ENCODE measurements around the gene GPA33. TPM values are rescaled to one million over a fixed set of nuclear protein-coding genes. Genes with fewer than 3 reads are reported as not detected.

GPA33 gene
- total RNA-seq = 1.4 TPM

DNA sequence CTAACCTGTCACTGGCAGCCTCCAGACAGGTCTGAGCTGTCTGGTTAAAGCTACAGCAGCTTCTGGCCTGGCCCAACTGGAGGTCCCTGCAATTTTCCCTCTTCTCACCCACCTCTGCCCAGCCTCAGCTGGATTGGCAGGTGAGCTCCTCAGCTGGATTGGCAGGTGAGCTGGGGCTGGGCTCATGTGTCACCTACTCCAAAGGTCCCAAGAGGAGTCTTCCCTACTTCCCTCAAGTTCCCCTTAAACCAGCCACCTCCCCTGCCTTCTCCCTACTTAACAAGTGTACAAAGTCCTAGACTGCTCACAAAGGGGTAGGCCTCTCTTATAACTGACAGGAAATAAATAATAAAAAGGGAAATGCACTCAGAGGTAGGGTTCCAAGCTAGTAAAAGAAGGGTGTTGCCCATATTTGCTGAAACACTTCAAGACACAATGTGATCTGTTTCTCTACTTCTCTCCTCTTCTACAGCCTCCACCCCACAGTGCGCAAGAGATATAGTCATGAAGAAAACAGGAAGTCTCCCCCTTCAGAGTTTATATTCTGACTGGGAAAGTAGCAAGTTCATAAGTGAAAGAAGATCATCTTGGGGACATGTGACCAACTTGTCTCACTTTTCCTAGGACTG, at the start of gene GPA33:
Gene GPA33, minus strand, starts transcription at position 64 of the 629 bp plus-strand sequence. CDS start 90 bp downstream, outside the sequence.
- DNase-seq (ENCODE audit: low spot score) = no peak

- DNase-seq (ENCODE audit: low spot score) = no peak
Observed at GRCh38 chr1:167138703-167139102, 48.5 kb upstream of the GPA33 start.

DNA sequence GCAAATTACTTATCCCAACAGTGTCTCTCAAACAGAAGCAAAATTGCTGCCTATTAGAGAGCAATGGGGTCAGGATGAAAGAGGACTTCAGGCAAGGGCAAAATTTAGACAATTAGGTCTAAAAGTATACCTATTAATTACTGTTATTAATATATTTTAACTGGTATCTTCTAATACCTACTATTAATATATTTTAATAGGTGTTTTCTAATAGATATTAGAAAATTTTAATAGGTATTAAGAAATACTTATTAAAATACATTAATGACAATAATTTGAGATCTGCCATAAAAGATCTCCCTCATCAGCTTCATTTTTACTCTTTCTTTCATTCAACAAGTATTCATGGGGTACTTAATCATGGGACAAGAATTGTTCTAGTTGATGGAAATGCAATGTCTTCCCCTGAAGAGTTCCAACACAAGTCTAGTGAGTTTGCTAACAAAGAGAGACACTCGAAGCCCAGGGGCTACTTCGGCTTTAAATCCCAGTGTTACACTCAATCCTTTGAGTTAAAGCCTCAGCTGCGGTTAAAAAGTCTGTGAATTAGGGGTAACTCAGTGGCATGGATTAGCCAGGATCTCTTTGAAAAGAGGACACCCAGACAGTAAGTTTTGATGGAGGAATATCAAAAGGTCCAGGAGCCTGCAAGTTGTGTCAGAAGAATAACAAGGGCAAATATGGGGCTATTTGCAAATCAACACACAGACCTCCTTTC, 47.8 kb upstream of the GPA33 start:
- no peak for DNase-seq (ENCODE audit: low spot score)

DNA sequence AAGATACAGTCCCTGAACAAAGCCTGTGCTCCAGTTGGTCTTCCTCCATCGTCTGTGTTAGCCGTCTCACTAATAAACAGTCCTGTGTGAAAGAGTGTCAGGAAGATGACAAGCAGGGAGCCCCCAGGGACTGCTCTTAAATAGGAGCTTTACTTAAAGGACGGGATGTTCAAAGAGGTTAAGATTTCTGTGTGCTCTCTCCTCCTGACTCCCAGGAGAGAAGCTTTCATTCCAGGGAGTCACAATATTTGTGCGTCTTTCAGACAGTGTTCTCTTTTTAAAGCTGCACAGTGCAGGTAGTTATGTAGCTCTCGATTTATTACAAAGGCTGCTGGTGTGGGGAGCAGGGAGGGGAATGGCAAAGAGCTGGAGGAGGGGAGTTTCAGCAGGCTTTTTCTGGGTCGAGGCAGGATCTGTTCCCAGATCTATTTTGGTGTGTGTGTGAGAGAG, 47.2 kb upstream of the GPA33 start:
- DNase-seq (ENCODE audit: low spot score) = no peak

GRCh38 chr1:167136806-167137205, 46.6 kb upstream of the GPA33 start:
- DNase-seq (ENCODE audit: low spot score) = no peak

GRCh38 chr1:167136191-167136614, 46.0 kb upstream of the GPA33 start:
- DNase-seq (ENCODE audit: low spot score) = no peak

DNA sequence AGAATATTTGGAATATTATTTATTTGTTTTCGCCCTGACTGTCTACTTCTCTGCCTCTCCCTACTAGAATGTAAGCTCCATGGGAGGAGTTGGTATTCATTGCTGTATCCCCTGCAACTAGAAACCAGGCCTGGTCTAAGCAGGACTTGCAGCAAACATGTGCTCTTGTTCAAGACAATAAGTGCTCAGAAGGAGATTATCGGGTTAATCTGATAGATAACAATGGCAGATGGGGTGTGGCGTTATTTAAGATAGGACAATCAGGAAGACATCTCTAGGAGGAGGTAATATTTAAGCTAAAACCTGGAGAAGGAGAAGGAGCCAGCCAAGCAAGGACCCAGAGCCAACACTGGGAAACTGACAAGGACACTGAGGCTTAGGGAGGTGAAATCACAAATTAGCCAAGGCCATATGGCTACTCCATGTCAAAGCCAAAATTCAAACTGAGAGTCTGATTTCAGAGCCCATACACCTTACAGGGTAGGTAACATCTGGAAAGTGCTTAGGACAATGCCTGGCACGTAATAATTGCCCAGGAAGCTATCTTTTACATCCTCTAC, 45.2 kb upstream of the GPA33 start:
- no peak for DNase-seq (ENCODE audit: low spot score)

DNA sequence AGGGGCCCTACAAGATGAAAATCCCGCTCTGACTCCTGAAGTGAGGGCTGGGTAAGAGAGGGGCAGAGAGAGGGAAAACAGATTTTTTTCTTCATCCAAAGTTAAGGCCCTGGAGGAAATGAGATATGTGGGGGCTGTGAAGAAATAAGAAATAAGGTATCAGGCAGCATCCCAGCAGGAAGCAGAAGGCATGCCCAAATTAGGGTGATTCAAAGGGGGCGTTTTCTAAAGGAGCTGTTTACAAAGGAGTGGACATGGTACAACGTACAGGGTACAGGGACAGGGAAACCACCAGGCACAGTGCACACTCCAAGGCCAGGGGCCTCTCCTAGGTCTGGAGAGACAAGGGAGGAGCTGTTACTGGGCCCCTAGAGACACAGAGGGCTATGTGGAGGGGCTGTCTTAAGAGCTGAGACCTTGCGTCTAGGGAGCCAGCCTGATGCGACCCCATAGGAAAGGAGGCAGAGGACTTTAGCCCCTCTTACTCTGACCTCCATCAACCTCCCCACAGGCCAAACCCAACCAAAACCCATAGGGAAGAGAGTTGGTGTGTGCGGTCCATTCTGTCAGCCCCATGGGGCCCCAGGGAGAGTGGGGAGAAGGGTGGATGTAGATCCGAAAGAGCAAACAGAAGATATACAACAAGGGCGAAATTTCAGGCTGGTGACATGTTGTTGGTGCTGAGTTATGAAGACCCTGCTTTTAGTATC, 42.3 kb upstream of the GPA33 start:
- DNase-seq (ENCODE audit: low spot score) = no peak

DNA sequence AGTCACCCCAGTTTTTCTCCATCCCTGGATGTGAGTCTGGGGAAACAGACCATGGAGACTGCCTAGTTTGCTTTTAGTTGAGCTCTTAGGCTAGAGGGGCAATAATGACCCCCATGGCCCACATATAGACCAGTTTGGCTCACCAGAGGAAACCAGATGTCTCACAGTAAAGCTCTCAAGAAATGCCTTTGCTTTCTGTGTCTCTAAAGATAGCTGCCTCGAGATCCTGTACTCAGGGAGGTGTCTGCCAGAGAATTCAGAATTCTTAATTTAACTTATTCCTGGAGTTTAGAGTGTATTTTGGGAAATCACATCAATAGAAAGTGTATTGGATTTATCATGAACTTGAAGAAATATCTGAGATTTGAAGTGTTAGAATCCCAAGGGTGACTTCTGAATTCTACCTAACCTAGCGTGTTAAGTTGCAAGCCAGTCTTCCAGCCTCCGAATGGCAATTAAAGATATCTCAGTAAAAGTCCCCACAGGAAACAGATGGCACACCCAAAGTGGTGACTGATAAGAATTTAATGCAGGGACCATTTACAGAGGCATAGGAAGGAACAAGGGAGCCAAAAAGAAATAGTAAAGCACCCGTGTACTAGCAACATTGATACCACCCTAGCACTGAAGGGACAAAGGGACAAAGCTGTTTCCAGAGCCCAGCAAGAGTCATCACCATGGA, 40.8 kb upstream of the GPA33 start:
- no peak for DNase-seq (ENCODE audit: low spot score)

DNA sequence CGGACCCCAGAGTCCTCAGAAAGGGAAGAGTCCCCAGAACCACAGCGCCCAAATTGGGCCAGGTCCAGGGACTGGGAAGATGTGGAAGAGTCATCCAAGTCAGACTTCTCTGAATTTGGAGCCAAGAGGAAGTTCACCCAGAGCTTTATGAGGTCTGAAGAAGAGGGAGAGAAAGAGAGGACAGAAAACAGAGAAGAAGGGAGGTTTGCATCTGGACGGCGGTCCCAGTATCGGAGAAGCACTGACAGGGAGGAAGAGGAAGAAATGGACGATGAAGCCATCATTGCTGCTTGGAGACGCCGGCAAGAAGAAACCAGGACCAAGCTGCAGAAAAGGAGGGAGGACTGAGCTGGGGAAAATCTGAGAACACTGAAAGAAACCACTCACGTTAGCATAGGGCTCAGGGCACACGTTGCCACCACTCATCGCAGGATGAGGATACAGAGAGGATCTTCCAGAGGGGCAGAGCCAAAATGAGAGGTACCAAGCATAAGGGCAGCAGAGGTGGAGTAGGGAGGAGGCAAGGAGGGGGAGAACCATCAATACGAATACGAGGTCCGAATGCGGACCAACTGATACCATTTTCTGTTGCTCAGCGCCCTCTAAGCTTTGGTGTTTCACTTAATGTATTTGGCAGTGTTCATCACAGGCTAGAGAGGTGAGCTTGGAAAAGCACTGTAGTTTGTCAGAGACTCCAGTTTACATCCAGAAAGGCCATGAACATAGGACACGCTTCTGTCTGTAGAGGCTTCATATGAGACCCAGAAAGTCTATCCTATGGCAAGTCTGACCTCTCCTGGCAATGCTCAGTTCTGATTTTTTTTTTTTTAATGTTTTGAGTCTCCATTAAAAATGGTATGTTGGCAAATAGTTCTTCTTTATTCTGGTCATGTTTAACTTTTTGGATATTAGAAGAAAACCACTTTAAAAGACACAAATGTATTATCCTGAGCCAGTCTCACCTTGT, 38.4 kb upstream of the GPA33 start:
- DNase-seq (ENCODE audit: low spot score) = no peak

GRCh38 chr1:167127661-167128060, 37.5 kb upstream of the GPA33 start:
- DNase-seq (ENCODE audit: low spot score) = no peak

GRCh38 chr1:167127236-167127635, 37.1 kb upstream of the GPA33 start:
- DNase-seq (ENCODE audit: low spot score) = no peak

DNA sequence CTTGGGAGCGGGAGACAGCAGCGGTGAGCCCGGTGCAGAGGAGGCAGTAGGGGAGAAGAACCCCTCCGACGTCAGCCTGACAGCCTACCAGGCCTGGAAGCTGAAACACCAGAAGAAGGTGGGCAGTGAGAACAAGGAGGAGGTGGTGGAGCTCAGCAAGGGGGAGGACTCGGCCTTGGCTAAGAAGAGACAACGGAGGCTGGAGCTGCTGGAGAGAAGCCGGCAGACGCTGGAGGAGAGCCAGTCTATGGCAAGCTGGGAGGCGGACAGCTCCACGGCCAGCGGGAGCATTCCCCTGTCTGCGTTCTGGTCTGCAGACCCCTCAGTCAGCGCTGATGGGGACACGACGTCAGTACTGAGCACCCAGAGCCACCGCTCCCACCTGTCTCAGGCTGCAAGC, 36.6 kb upstream of the GPA33 start:
- DNase-seq (ENCODE audit: low spot score) = no peak

DNA sequence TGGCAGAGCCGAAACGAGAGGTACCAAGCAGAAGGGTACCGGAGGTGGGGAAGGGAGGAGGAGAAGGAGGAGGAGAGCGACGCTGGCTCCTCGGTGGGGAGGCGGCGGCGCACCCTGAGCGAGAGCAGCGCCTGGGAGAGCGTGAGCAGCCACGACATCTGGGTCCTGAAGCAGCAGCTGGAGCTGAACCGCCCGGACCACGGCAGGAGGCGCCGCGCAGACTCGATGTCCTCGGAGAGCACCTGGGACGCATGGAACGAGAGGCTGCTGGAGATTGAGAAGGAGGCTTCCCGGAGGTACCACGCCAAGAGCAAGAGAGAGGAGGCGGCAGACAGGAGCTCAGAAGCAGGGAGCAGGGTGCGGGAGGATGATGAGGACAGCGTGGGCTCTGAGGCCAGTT, 36.1 kb upstream of the GPA33 start:
- no peak for DNase-seq (ENCODE audit: low spot score)

DNA sequence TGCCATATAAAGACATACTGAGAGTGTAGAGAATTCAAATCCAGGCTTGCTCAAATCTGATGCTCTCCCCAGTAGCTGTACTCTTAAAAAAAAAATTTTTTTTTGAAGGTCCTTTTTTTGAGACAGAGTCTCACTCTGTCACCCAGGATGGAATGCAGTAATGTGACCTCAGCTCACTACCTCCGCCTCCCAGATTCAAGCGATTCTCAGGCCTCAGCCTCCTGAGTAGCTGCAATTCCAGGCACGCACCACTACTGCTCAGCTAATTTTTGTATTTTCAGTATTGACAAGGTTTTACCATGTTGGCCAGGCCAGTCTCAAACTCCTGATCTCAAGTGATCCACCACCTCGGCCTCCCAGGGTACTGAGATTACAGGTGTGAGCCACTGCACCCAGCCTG, 32.4 kb upstream of the GPA33 start:
- no peak for DNase-seq (ENCODE audit: low spot score)

DNA sequence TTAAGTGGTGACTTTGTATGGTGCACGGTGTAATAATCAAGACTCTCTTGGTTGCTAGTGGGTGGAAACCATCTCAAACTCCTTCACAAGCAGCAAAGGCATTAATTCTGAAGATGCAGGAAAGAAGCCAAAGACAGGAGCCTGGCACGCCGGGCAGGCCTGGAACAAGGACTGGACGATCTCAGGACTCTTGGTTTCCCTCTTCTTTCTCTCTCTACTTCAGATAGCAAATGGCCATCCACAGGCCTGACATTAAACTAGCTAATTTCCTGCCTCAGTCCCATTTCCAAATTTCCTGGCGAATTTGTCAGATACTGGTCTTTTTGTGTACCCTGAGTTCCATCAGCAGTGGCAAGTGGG, 31.9 kb upstream of the GPA33 start:
- no peak for DNase-seq (ENCODE audit: low spot score)

DNA sequence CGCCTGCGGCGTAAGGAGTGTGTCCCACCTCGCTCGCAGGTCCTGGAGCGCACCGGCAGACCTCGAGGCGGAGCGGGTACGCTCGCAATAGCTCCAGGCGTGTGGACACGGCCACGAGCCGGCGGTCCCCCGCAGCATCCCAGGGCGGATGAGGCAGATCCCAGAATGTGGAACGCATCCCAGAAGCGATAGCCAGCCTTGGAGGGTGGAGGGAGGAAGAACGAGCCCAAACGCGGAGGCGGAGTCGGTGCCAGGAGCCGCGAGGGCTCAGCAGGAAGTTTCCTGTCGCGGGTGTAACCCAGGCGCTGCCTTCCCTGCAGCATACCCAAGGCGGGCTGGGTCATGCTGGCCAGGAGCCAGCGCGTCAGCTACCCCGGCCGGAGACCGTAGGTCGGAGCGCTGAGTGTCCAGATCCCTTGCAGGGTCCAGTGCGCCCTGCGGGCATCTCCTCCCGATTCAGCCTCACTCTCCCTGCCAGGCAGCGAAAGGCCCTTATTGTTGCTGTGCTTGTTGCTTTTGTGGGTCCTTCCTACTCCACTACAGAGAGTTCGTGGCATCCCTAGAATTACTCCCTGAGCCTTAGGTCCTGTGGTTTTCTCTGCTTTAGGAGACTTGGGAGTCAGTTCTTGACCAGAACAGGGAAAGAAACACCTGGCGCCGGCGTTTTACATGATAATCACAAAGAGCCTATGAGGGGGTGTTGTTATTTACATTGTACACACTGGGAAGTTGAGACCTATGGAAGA, 31.4 kb upstream of the GPA33 start:
- DNase-seq (ENCODE audit: low spot score) = peak; percentile 83

- no peak for DNase-seq (ENCODE audit: low spot score)
Observed at GRCh38 chr1:167120899-167121298, 30.7 kb upstream of the GPA33 start.

DNA sequence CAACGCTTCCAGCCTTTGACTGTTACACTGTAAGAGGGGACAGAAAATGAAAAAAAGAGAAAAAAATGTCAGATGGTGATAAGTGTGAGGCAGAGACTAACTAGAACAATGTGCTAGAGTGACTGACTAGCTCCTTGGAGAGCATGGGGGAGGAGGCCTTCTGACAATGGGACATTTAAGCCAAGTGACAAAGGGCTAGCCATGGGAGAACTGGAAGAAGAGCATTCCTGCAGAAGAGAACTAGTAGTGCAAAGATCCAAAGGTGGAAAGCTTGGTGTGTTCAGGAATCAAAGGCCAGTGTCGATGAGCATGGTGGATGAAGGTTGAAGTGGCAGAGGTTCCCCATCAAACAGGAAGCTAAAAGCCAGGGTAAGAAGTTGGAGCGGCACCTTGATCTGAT, 29.5 kb upstream of the GPA33 start:
- no peak for DNase-seq (ENCODE audit: low spot score)

DNA sequence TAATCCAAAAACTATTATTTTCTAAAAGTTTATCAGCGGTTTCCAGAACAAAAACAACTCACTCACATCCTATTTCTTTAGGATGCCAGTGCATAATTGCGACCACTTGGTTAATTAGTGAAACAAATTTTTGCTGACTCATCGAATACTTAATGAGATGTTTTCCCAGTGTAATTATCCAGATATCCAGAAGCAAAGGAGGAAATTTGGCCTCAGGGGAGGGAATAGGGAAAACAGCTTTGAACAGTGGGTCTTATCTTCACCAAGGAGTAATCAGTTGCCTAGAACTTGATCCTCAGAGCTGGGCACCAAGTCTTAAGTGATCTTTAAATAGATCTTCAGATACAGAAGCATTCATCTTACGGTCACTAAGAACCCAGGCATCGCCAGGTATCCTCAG, 28.0 kb upstream of the GPA33 start:
- no peak for DNase-seq (ENCODE audit: low spot score)
